Stimulated activated CD8-positive, alpha-beta memory T cell treated with anti-CD3 and anti-CD28 coated beads, Interleukin-7, amount 100 ng/mL, for 48 hours (primary cell): ENCODE results near the gene ZNF496.

Source experiments
- DNase-seq, 2 donors: peaks; one replicate each; pipeline ENCODE4 v3.0.0-alpha.2; 2020; ENCODE audit warnings: low read depth in 1 of 2; ENCODE audit errors: extremely low read depth in 1 of 2

ZNF496 gene

GRCh38 chr1:247330548-247331171 lies 1.0 kb downstream of the ZNF496 start:
- DNase-seq, result no peak

- no peak for DNase-seq
Measured at GRCh38 chr1:247329097-247329617, 2.5 kb downstream of the ZNF496 start.

GRCh38 chr1:247328311-247328710 lies 3.4 kb downstream of the ZNF496 start:
- DNase-seq, result no peak

- no peak for DNase-seq
Measured at GRCh38 chr1:247326411-247327130, 5.1 kb downstream of the ZNF496 start.

- DNase-seq, result no peak
Measured at GRCh38 chr1:247324923-247325322, 6.7 kb downstream of the ZNF496 start.

GRCh38 chr1:247324204-247324787 lies 7.4 kb downstream of the ZNF496 start:
- DNase-seq, result no peak

GRCh38 chr1:247322849-247323586 lies 8.6 kb downstream of the ZNF496 start:
- DNase-seq, result peak in 1 of 2 donors; percentile 49

GRCh38 chr1:247322442-247322841 lies 9.2 kb downstream of the ZNF496 start:
- no peak for DNase-seq

GRCh38 chr1:247317702-247318101 lies 14.0 kb downstream of the ZNF496 start:
- no peak for DNase-seq

GRCh38 chr1:247316590-247317197 lies 15.0 kb downstream of the ZNF496 start:
- DNase-seq, result no peak

- no peak for DNase-seq
Measured at GRCh38 chr1:247304031-247304430, 27.6 kb downstream of the ZNF496 start.

- no peak for DNase-seq
Measured at GRCh38 chr1:247303216-247303615, 28.5 kb downstream of the ZNF496 start.

- no peak for DNase-seq
Measured at GRCh38 chr1:247301176-247301540, 30.5 kb downstream of the ZNF496 start.

- no peak for DNase-seq
Measured at GRCh38 chr1:247300491-247301175, 31.0 kb downstream of the ZNF496 start.

- no peak for DNase-seq
Measured at GRCh38 chr1:247299723-247300381, 31.8 kb downstream of the ZNF496 start.

- no peak for DNase-seq
Measured at GRCh38 chr1:247298701-247299100, 33.0 kb downstream of the ZNF496 start.

- no peak for DNase-seq
Measured at GRCh38 chr1:247298124-247298481, 33.6 kb downstream of the ZNF496 start.

- no peak for DNase-seq
Measured at GRCh38 chr1:247297263-247298123, 34.2 kb downstream of the ZNF496 start.

GRCh38 chr1:247296599-247297180 lies 35.0 kb downstream of the ZNF496 start:
- DNase-seq, result no peak
